M059J (cell line): ENCODE data around the gene ZNRF2. TPM values are rescaled to one million over a fixed set of nuclear protein-coding genes. Genes with fewer than 3 reads are reported as not detected.

Experiments
- DNase-seq: peaks from one replicate; pipeline ENCODE4 v3.0.0-alpha.2; 2012; ENCODE audit warnings: low read depth
- total RNA-seq: library from RNA; depleted of rRNA; stranded (reverse); fragments of >200 nt; shearing (Covaris generic); gene quantifications from 2 replicates; pipeline ENCODE4 v1.2.3, GENCODE V29; 2014; rRNA removed

Gene ZNRF2
- total RNA-seq, 1 experiment from 2014 or later = 12.1 TPM

GRCh38 chr7:30405179-30405578 is 120.8 kb downstream of the ZNRF2 start:
- no peak for DNase-seq

- DNase-seq = peak; percentile 49
Measured at GRCh38 chr7:30406664-30407425, 122.4 kb downstream of the ZNRF2 start.

- DNase-seq = no peak
Measured at GRCh38 chr7:30411173-30411572, 126.8 kb downstream of the ZNRF2 start.

- no peak for DNase-seq
Measured at GRCh38 chr7:30411897-30412296, 127.5 kb downstream of the ZNRF2 start.

GRCh38 chr7:30412782-30413504 is 128.5 kb downstream of the ZNRF2 start:
- peak; percentile 88 for DNase-seq

GRCh38 chr7:30413864-30414263 is 129.5 kb downstream of the ZNRF2 start:
- DNase-seq = no peak

Other genes starting within 250 kb of the ZNRF2 start
- gene MTURN, start 149.6 kb upstream of the ZNRF2 start, total RNA-seq = 0.42 and 3.8 TPM in 2 replicates
- 1.3 and 4.6 TPM in 2 replicates for gene NOD1, start 194.2 kb downstream of the ZNRF2 start, total RNA-seq
- gene GGCT, start 220.2 kb downstream of the ZNRF2 start, total RNA-seq = 42.7 and 68.0 TPM in 2 replicates